ENCODE data around the gene EBNA1BP2.
"Not testable (repeated sequence)": the region's sequence is repeated elsewhere in the genome, so short reads cannot be mapped to it uniquely, and the experiment has no call there.

The EBNA1BP2 gene

GRCh38 chr1:43171876-43172526 is at the start of gene EBNA1BP2, which contains the start of gene CFAP57:
EBNA1BP2 (minus strand) TSS chr1:43172290; CDS start chr1:43172118, 172 bp downstream.
CFAP57 (plus strand) TSS chr1:43172330; CDS start chr1:43172754, 424 bp downstream.
- in situ Hi-C loops (cut with HindIII; ENCODE audit: low sequenced_read_pairs), result no loop called here

- in situ Hi-C loops (cut with HindIII; ENCODE audit: low sequenced_read_pairs), result no loop called here
These were observed 49.7 kb upstream of the EBNA1BP2 start for GRCh38 chr1:43221797-43222196.

- in situ Hi-C loops (cut with HindIII; ENCODE audit: low sequenced_read_pairs), result no loop called here
These were observed 49.1 kb upstream of the EBNA1BP2 start for GRCh38 chr1:43220905-43221778.

GRCh38 chr1:43217747-43218146 is 45.7 kb upstream of the EBNA1BP2 start:
- in situ Hi-C loops (cut with HindIII; ENCODE audit: low sequenced_read_pairs), result no loop called here

- in situ Hi-C loops (cut with HindIII; ENCODE audit: low sequenced_read_pairs), result no loop called here
These were observed 42.7 kb upstream of the EBNA1BP2 start for GRCh38 chr1:43214501-43215444.

- in situ Hi-C loops (cut with HindIII; ENCODE audit: low sequenced_read_pairs), result not testable (repeated sequence)
These were observed 36.2 kb upstream of the EBNA1BP2 start for GRCh38 chr1:43208277-43208676.

- in situ Hi-C loops (cut with HindIII; ENCODE audit: low sequenced_read_pairs), result no loop called here
These were observed 35.3 kb upstream of the EBNA1BP2 start for GRCh38 chr1:43207229-43207853.

- in situ Hi-C loops (cut with HindIII; ENCODE audit: low sequenced_read_pairs), result no loop called here
These were observed 34.6 kb upstream of the EBNA1BP2 start for GRCh38 chr1:43206600-43207228.

GRCh38 chr1:43205671-43206070 is 33.6 kb upstream of the EBNA1BP2 start:
- in situ Hi-C loops (cut with HindIII; ENCODE audit: low sequenced_read_pairs), result no loop called here

- in situ Hi-C loops (cut with HindIII; ENCODE audit: low sequenced_read_pairs), result no loop called here
These were observed 32.3 kb upstream of the EBNA1BP2 start for GRCh38 chr1:43204394-43204793.

- in situ Hi-C loops (cut with HindIII; ENCODE audit: low sequenced_read_pairs), result no loop called here
These were observed 31.8 kb upstream of the EBNA1BP2 start for GRCh38 chr1:43203859-43204258.

GRCh38 chr1:43199093-43199726 is 27.1 kb upstream of the EBNA1BP2 start:
- in situ Hi-C loops (cut with HindIII; ENCODE audit: low sequenced_read_pairs), result no loop called here

- in situ Hi-C loops (cut with HindIII; ENCODE audit: low sequenced_read_pairs), result no loop called here
These were observed 25.4 kb upstream of the EBNA1BP2 start for GRCh38 chr1:43197343-43198127.

GRCh38 chr1:43194509-43194908 is 22.4 kb upstream of the EBNA1BP2 start:
- in situ Hi-C loops (cut with HindIII; ENCODE audit: low sequenced_read_pairs), result no loop called here

GRCh38 chr1:43188106-43188505 is 16.0 kb upstream of the EBNA1BP2 start:
- in situ Hi-C loops (cut with HindIII; ENCODE audit: low sequenced_read_pairs), result no loop called here

GRCh38 chr1:43184995-43185394 is 12.9 kb upstream of the EBNA1BP2 start:
- in situ Hi-C loops (cut with HindIII; ENCODE audit: low sequenced_read_pairs), result no loop called here

GRCh38 chr1:43184388-43184787 is 12.3 kb upstream of the EBNA1BP2 start:
- in situ Hi-C loops (cut with HindIII; ENCODE audit: low sequenced_read_pairs), result no loop called here

- in situ Hi-C loops (cut with HindIII; ENCODE audit: low sequenced_read_pairs), result no loop called here
These were observed 5.6 kb upstream of the EBNA1BP2 start for GRCh38 chr1:43177691-43178090.

GRCh38 chr1:43174873-43175272 is 2.8 kb upstream of the EBNA1BP2 start:
- in situ Hi-C loops (cut with HindIII; ENCODE audit: low sequenced_read_pairs), result no loop called here

Measured in DLD1 (cell line).